Measurements from ENCODE around the gene TPRN. TPM values are rescaled to one million over a fixed set of nuclear protein-coding genes. Genes with fewer than 3 reads are reported as not detected.

Gene TPRN
- total RNA-seq, 4 donors from 2014 or later = 76.2 to 228 (median 117) TPM

GRCh38 chr9:137174722-137175293, 25.7 kb downstream of the TPRN start:
- WGBS, 2 donors (ENCODE audit: low coverage in 1 of 2) = 30% methylated on average over 13 of the region's 34 CpGs; no CpG with 5 or more reads in 1 of the 2 donors
- TF ChIP-seq POLR2A (IDR thresholded peaks at IDR 0.05) = no peak
- in situ Hi-C loops (cut with MboI; ENCODE audit: low pct_ligation_motif_present in 1 of 4, low pct_unique_long_range_greater_than_20kb in 1 of 4, low sequenced_read_pairs in 3 of 4) (no loop called here), intact Hi-C loops (cut with DNase I; ENCODE audit: low total_unique reads) (no loop called here)
- Histone ChIP-seq H3K4me3 (no peak overlapping the region), H3K9me3 (no peaks in the 10 kb centered on the region), H3K27me3 (peaks cover 51% of the 10 kb centered on the region), H3K36me3 (peaks cover 0 to 5% (median 2%) of the 10 kb centered on the region in 4 donors), H3K4me1 (peaks cover 0 to 19% (median 8%) of the 10 kb centered on the region in 4 donors), H3K27ac (peak overlapping the region in 1 of 4 donors; percentile 49)
- no peak for DNase-seq

GRCh38 chr9:137173796-137174664, 26.5 kb downstream of the TPRN start:
- WGBS, 2 donors (ENCODE audit: low coverage in 1 of 2) = 82% methylated on average over 41 of the region's 45 CpGs; no CpG with 5 or more reads in 1 of the 2 donors
- peaks cover 0 to 26% (median 15%) of the 10 kb centered on the region in 4 donors for H3K4me1 ChIP-seq
- peaks cover 59% of the 10 kb centered on the region for H3K27me3 ChIP-seq
- H3K36me3 ChIP-seq = peaks cover 0 to 5% (median 0%) of the 10 kb centered on the region in 4 donors
- in situ Hi-C loops (cut with MboI; ENCODE audit: low pct_ligation_motif_present in 1 of 4, low pct_unique_long_range_greater_than_20kb in 1 of 4, low sequenced_read_pairs in 3 of 4) = no loop called here
- H3K27ac ChIP-seq = peak overlapping the region in 2 of 4 donors; percentile 23 to 49
- TF ChIP-seq POLR2A (IDR thresholded peaks at IDR 0.05) = no peak
- no peak for TF ChIP-seq CTCF (IDR thresholded peaks at IDR 0.05)
- TF ChIP-seq EP300 (IDR thresholded peaks at IDR 0.05; ENCODE audit: low read depth) = no peak
- no peak for TF ChIP-seq POLR2AphosphoS5 (IDR thresholded peaks at IDR 0.05)
- H3K4me3 ChIP-seq = no peak overlapping the region
- intact Hi-C loops (cut with DNase I; ENCODE audit: low total_unique reads) = no loop called here
- no peak for DNase-seq
- no peaks in the 10 kb centered on the region for H3K9me3 ChIP-seq

GRCh38 chr9:137172901-137173795, 27.4 kb downstream of the TPRN start:
- no peak overlapping the region for H3K4me3 ChIP-seq
- intact Hi-C loops (cut with DNase I; ENCODE audit: low total_unique reads) = no loop called here
- no peak for DNase-seq
- peaks cover 5 to 35% (median 24%) of the 10 kb centered on the region in 4 donors for H3K4me1 ChIP-seq
- peak overlapping the region; percentile 26 to 49 (median 40) for H3K27ac ChIP-seq
- TF ChIP-seq POLR2AphosphoS5 (IDR thresholded peaks at IDR 0.05) (peak in 1 of 3 donors; percentile 18), POLR2A (IDR thresholded peaks at IDR 0.05) (no peak), CTCF (IDR thresholded peaks at IDR 0.05) (no peak), EP300 (IDR thresholded peaks at IDR 0.05; ENCODE audit: low read depth) (no peak)
- in situ Hi-C loops (cut with MboI; ENCODE audit: low pct_ligation_motif_present in 1 of 4, low pct_unique_long_range_greater_than_20kb in 1 of 4, low sequenced_read_pairs in 3 of 4) = no loop called here
- H3K36me3 ChIP-seq = no peaks in the 10 kb centered on the region
- peaks cover 68% of the 10 kb centered on the region for H3K27me3 ChIP-seq
- no peaks in the 10 kb centered on the region for H3K9me3 ChIP-seq
- WGBS, 2 donors (ENCODE audit: low coverage in 1 of 2) = 44% methylated on average over 12 of the region's 21 CpGs; no CpG with 5 or more reads in 1 of the 2 donors

- 84% methylated on average over 21 of the region's 22 CpGs; no CpG with 5 or more reads in 1 of the 2 donors for WGBS, 2 donors (ENCODE audit: low coverage in 1 of 2)
- no peaks in the 10 kb centered on the region for H3K36me3 ChIP-seq
- H3K4me1 ChIP-seq = peaks cover 10 to 41% (median 34%) of the 10 kb centered on the region in 4 donors
- no peak for DNase-seq
- no peak for TF ChIP-seq POLR2AphosphoS5 (IDR thresholded peaks at IDR 0.05)
- H3K9me3 ChIP-seq = no peaks in the 10 kb centered on the region
- intact Hi-C loops (cut with DNase I; ENCODE audit: low total_unique reads) (no loop called here), in situ Hi-C loops (cut with MboI; ENCODE audit: low pct_ligation_motif_present in 1 of 4, low pct_unique_long_range_greater_than_20kb in 1 of 4, low sequenced_read_pairs in 3 of 4) (no loop called here)
- H3K27ac ChIP-seq = peak overlapping the region in 2 of 4 donors; percentile 3 to 49
- no peak overlapping the region for H3K4me3 ChIP-seq
- H3K27me3 ChIP-seq = peaks cover 86% of the 10 kb centered on the region
Observed at GRCh38 chr9:137171149-137171900, 29.2 kb downstream of the TPRN start.

All from transverse colon (tissue), 4 donors.